ENCODE measurements around the gene MACROD2.
A peak's percentile ranks its signal among the peaks of the same experiment; 100 is the strongest.

MACROD2 gene

DNA sequence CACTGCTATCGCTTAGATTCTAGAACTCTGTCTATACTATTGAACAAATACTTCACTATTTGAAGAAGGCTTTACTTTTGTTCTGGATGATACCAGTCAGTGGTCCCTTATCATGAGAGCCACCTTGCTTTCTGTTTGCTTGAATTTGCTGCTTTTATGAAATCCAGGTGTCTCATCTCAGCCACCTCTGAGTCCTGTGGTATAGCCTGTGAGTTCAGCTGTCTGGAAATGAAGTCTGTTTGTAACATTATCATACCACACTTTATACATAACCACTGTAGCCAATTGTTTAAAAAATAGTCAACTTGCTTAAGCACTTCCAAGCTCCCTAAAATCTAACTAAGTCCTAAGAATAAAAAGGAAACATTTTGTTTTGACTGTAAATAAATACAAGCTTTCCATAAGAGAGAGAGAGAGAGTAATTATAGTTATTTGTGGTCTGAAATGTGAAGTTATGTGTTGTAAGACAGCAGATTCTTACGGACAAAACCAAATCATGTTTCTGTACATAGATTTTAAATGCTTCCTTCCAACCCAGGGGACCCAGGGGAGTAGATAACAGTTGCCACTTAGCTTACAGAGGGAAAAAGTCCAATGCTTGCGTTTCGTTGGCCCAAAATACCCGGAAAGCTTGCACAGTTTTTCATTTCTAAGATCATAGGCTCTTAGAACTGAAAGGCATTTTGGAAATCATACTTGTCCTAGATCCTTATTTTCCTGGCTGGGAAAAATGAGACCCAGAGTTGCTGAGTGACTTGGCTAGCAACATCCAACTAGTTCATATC is 1449.9 kb downstream of the MACROD2 start:
- intact Hi-C loops (cut with DNase I) = no loop called here
- DNase-seq = no peak

GRCh38 chr20:15446373-15446772 is 1451.1 kb downstream of the MACROD2 start:
- no peak for DNase-seq
- intact Hi-C loops (cut with DNase I) = no loop called here

DNA sequence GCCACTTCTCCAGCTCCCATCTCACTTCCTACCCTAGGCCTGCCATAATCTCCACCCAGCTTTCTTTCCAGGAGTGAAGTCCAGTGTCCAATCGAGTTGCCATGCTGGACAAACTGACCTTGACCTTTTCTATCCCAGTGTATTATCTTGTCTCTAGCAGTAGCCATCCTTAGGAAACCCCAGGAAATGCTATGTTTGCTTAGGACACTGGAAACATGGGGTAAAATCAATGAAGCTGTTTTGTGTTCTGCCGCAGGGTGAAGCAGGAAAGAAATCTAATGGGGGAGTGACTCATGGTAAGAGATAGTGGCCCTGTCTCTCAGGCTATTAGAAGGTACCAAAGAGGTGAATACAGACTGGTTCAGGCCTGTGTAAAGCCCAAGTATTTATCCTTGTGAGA is 1452.2 kb downstream of the MACROD2 start:
- intact Hi-C loops (cut with DNase I) = no loop called here
- DNase-seq = no peak

DNA sequence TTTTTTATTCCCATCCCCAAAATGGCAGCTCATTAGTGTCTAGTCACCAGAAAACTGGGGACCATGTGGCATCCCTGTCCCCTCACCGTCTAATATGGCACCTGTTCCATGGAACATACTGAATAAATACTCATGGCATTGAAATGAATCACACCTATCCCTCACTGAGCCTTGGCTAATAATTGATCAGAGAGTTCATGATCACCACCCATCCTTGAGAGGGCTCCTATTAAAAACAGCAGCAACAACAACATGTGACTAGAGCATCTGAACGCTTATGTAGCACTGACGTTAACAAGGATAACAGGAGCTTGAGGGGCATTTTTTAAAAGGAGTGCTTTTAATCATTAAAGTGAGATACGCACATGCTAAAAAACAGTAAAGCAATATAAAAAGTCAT is 1453.7 kb downstream of the MACROD2 start:
- no peak for DNase-seq
- intact Hi-C loops (cut with DNase I) = no loop called here

GRCh38 chr20:15451241-15451640 is 1455.9 kb downstream of the MACROD2 start:
- no peak for DNase-seq
- intact Hi-C loops (cut with DNase I) = no loop called here

- intact Hi-C loops (cut with DNase I) = no loop called here
- DNase-seq = no peak
Observed at GRCh38 chr20:15455279-15455678, 1460.0 kb downstream of the MACROD2 start.

DNA sequence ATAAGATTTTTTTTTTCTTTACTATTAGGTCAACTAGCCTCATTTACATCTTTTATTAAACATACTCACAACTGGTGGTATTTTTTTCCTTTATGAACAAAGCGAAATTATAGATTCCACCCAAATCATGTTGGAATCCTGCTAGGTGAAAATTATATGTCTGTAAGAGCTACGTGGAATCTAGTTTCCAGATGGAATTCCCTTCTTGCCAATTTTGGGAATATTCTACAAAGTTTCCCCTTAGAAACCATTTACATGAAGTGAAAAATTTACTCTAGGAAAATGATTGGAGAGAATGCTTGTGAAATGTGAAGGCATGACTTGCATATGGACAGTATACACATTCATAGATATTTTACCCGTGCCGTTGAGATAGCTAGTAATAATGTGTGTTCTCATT is 1466.6 kb downstream of the MACROD2 start:
- intact Hi-C loops (cut with DNase I) = no loop called here
- DNase-seq = no peak

- intact Hi-C loops (cut with DNase I) = no loop called here
- DNase-seq = peak in 32 of 42 donors; percentile 1 to 60 (median 20)
Observed at GRCh38 chr20:15475483-15475882, 1480.2 kb downstream of the MACROD2 start.

GRCh38 chr20:15476186-15476585 is 1480.9 kb downstream of the MACROD2 start:
- DNase-seq = no peak

GRCh38 chr20:15476781-15477180 is 1481.5 kb downstream of the MACROD2 start:
- no peak for DNase-seq
- intact Hi-C loops (cut with DNase I) = no loop called here

More at GRCh38 chr20:15476186-15476585, 1480.9 kb downstream of the MACROD2 start:
- intact Hi-C loops (cut with DNase I) = no loop called here

DNA sequence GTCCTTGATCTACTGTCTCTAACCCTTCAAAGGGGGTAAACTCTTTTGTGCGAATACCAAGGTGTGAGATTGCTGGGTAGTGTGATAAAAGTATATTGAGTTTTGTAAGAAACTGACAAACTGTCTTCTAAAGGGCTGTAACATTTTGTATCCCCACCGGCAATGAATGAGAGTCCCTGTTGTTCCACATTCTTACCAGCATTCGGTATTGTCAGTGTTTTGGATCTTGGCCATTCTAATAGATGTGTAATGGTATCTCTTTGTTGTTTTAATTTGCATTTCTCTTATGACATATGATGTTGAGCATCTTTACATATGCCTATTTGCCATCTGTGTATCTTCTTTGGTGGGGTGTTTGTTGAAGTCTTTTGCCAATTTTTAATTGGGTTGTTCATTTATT is 1487.2 kb downstream of the MACROD2 start:
- intact Hi-C loops (cut with DNase I) = no loop called here
- DNase-seq = no peak

DNA sequence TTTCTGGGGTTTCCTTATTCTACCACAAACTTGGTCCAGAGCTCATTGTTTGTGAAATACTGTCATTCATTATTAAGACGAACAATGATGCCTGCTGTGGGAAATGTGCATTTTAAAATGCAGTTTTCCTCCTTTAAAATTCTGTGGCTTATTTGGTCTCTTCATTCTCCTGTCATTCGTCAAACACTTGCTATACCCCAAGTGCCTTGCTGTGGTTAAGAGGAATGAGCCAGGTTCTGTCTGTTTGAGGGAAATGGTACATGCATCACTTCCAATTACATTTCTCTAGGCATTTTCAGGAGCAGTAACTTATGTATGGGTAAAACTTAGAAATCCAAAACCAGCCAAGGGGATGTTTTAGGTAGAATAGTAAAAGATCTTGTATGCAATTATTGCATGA is 1490.2 kb downstream of the MACROD2 start:
- DNase-seq = no peak
- intact Hi-C loops (cut with DNase I) = no loop called here

DNA sequence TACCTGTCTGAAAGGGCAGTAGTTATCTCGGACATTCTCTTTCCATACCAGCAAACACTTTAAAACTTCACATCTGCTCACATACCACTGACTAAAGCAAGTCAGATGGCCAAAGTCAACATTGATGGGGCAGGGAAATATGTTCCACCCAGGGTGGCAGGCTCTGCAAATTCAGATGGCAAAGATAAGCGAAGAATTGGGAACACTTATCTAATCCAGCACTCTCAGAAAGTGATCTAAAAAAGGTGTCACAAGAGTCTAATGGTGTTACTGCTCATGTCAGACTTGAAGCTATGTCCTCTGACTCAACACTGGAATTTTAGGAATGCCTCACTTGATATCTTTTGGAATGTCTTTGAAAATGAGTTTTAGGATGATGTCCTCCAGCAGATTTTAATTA is 1491.7 kb downstream of the MACROD2 start:
- intact Hi-C loops (cut with DNase I) = no loop called here

DNA sequence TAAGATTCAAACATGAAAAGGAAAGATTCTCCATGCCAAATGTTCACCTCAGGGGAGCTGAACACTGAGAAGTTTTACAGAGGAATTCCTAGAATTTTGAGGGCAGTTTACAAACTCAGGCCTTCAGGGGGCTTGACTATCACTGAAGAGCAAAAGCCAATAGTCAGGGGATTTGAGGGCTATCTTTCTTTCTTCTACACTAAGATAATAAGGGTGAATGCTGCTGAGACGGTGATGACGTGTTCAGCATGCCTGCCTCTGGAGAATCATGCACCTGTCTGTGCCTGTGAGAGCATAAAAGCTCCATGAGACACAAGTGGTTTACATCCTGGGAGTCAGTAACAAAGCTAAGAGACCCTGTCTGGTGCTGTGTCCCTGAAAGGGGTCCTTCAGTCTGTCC is 1492.4 kb downstream of the MACROD2 start:
- DNase-seq = no peak
- intact Hi-C loops (cut with DNase I) = no loop called here

More for the DNA sequence above, 1491.7 kb downstream of the MACROD2 start:
- DNase-seq = no peak

DNA sequence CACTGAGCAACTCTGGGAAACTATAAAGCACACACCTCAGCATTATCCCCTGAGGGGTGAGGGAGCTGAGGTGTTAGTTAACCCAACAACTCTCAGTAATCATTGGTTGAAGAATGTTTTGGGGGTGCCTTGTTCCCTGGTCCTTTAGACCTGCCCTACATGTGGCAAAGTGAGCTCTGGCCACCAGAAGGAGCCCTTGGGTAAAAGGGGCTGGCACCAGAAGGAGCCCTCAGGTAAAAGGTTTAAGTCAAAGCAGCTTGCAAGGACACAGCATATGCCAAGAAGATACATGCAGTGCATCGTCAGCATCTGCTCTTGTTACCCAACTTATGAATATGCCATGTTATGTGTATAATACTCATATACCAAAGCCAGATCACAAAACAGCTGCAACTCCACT is 1496.3 kb downstream of the MACROD2 start:
- no peak for DNase-seq

GRCh38 chr20:15494851-15495250 is 1499.5 kb downstream of the MACROD2 start:
- no peak for DNase-seq
- intact Hi-C loops (cut with DNase I) = no loop called here

More for the DNA sequence above, 1496.3 kb downstream of the MACROD2 start:
- intact Hi-C loops (cut with DNase I) = no loop called here

DNA sequence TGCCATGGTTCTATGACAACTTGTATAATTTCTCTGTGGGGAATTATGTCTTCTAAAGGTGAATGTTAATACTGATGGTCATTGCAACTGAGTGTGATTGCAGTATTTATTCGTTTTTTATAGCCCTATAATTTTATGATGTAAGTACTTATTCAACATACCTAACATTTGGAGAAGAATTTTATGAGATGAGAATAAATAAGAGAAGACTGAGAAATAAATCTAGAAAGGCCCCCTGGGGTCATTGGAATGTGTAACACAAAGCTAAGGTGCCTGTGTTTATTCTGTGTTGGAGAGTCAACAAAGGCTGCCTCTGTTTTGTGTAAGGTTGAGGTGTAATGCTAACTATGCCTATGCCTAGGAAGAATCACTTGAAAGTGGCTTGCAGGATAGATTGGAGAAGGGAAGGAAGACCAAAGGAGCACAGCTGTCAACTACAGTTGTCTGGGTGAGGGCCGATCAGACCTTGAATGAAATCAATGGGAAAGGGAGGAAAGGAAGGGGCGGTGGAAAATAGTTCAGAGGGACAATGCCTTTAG is 1501.3 kb downstream of the MACROD2 start:
- intact Hi-C loops (cut with DNase I) = no loop called here
- no peak for DNase-seq

DNA sequence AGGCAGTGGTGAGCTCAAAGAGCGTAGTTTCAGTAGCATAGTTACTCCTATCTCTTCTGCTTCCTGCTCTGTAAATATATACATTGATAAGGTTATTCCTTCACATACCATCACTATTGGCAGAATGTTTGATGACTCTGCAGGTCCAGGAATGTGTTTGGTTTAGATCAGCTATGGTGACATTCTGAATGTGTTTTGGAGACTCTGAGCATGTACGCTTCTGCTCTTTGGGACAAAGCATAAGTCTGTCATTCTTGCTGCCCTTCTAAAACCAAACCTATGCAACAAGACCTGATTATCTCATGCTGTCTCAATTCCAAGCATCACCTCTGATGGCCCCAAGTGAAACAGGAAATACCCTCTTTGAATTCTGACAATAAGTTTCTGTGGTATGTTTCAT is 1503.6 kb downstream of the MACROD2 start:
- intact Hi-C loops (cut with DNase I) = no loop called here
- DNase-seq = no peak

- DNase-seq = no peak
- intact Hi-C loops (cut with DNase I) = no loop called here
Observed at GRCh38 chr20:15506311-15506710, 1511.0 kb downstream of the MACROD2 start.

DNA sequence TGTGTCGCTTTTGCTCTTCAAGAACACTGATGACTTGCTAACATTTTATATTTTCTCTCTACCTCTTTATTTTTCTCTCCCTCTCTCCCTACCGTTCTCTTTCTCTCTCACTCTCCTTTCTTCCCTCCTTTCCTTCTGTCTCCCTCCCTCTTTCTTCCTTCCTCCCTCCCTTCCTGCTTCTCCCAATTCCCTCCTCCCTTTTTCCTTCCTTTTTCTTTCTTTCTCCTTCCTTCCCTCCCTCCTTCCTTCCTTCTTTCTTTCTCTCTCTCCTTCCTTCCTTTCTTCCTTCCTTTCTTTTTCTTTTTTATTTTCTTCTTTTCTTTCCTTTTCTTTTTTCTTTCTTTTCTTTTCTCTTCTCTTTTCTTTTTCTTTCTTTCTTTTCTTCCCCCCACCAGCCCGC is 1511.8 kb downstream of the MACROD2 start:
- DNase-seq = no peak
- intact Hi-C loops (cut with DNase I) = no loop called here

DNA sequence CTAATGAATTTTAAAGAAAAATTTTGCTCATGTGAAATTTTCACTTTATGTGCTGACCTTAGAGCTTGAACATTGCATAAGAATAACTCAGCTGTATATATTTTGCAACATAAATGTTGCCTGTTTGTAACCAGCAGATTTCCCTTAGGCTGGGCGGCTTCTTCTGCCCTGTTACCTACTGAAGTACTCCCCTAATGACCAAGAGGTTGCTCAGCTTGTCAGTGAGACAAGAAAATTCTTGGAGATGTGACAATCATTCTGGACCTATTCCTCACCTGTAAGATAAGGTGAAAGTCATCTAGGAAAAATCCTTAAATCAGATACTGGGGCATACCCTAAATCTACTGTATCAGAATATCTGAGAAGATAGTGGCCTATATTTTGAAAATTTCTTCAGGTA is 1516.2 kb downstream of the MACROD2 start:
- intact Hi-C loops (cut with DNase I) = no loop called here
- DNase-seq = no peak

Measured in head of caudate nucleus (tissue), 42 donors.